ENCODE results near the gene DHRS7B.
"Not testable (repeated sequence)": the region's sequence is repeated elsewhere in the genome, so short reads cannot be mapped to it uniquely, and the experiment has no call there.

The DHRS7B gene

GRCh38 chr17:21126645-21127508 lies at the start of gene DHRS7B:
TSS of gene DHRS7B (plus strand) at chr17:21126964. CDS start at chr17:21126972, 8 bp downstream.
- peak within 1 kb of the TSS; percentile 88 for H3K4me3 ChIP-seq (ENCODE audit: low read depth, low read length)
- peak; percentile 56 for DNase-seq (ENCODE audit: low read depth)

GRCh38 chr17:21077281-21077680 lies 49.5 kb upstream of the DHRS7B start:
- H3K4me3 ChIP-seq (ENCODE audit: low read depth, low read length), result no peak overlapping the region
- DNase-seq (ENCODE audit: low read depth), result no peak

GRCh38 chr17:21078016-21078780 lies 48.6 kb upstream of the DHRS7B start:
- no peak overlapping the region for H3K4me3 ChIP-seq (ENCODE audit: low read depth, low read length)
- DNase-seq (ENCODE audit: low read depth), result no peak

- H3K4me3 ChIP-seq (ENCODE audit: low read depth, low read length), result no peak overlapping the region
- no peak for DNase-seq (ENCODE audit: low read depth)
These were observed 47.6 kb upstream of the DHRS7B start for GRCh38 chr17:21079196-21079595.

- no peak for DNase-seq (ENCODE audit: low read depth)
- H3K4me3 ChIP-seq (ENCODE audit: low read depth, low read length), result no peak overlapping the region
These were observed 44.7 kb upstream of the DHRS7B start for GRCh38 chr17:21082001-21082436.

GRCh38 chr17:21085280-21085679 lies 41.5 kb upstream of the DHRS7B start:
- not testable (repeated sequence) for H3K4me3 ChIP-seq (ENCODE audit: low read depth, low read length); DNase-seq (ENCODE audit: low read depth)

GRCh38 chr17:21085707-21086106 lies 41.1 kb upstream of the DHRS7B start:
- no peak overlapping the region for H3K4me3 ChIP-seq (ENCODE audit: low read depth, low read length)
- no peak for DNase-seq (ENCODE audit: low read depth)

- DNase-seq (ENCODE audit: low read depth), result no peak
- H3K4me3 ChIP-seq (ENCODE audit: low read depth, low read length), result no peak overlapping the region
These were observed 37.6 kb upstream of the DHRS7B start for GRCh38 chr17:21089145-21089544.

GRCh38 chr17:21089933-21090901 lies 36.5 kb upstream of the DHRS7B start:
- no peak overlapping the region for H3K4me3 ChIP-seq (ENCODE audit: low read depth, low read length)
- no peak for DNase-seq (ENCODE audit: low read depth)

- DNase-seq (ENCODE audit: low read depth), result no peak
- H3K4me3 ChIP-seq (ENCODE audit: low read depth, low read length), result no peak overlapping the region
These were observed 35.7 kb upstream of the DHRS7B start for GRCh38 chr17:21090902-21091618.

GRCh38 chr17:21094298-21094704 lies 32.5 kb upstream of the DHRS7B start:
- H3K4me3 ChIP-seq (ENCODE audit: low read depth, low read length), result no peak overlapping the region
- no peak for DNase-seq (ENCODE audit: low read depth)

GRCh38 chr17:21095735-21096134 lies 31.0 kb upstream of the DHRS7B start:
- DNase-seq (ENCODE audit: low read depth), result no peak
- no peak overlapping the region for H3K4me3 ChIP-seq (ENCODE audit: low read depth, low read length)

GRCh38 chr17:21096874-21097273 lies 29.9 kb upstream of the DHRS7B start:
- H3K4me3 ChIP-seq (ENCODE audit: low read depth, low read length), result no peak overlapping the region
- no peak for DNase-seq (ENCODE audit: low read depth)

GRCh38 chr17:21098934-21099689 lies 27.7 kb upstream of the DHRS7B start:
- DNase-seq (ENCODE audit: low read depth), result peak; percentile 20
- peak overlapping the region; percentile 60 for H3K4me3 ChIP-seq (ENCODE audit: low read depth, low read length)

- no peak for DNase-seq (ENCODE audit: low read depth)
- no peak overlapping the region for H3K4me3 ChIP-seq (ENCODE audit: low read depth, low read length)
These were observed 26.1 kb upstream of the DHRS7B start for GRCh38 chr17:21100636-21101035.

- DNase-seq (ENCODE audit: low read depth), result no peak
- no peak overlapping the region for H3K4me3 ChIP-seq (ENCODE audit: low read depth, low read length)
These were observed 22.2 kb upstream of the DHRS7B start for GRCh38 chr17:21104608-21105007.

- no peak overlapping the region for H3K4me3 ChIP-seq (ENCODE audit: low read depth, low read length)
- DNase-seq (ENCODE audit: low read depth), result no peak
These were observed 21.5 kb upstream of the DHRS7B start for GRCh38 chr17:21105064-21105894.
